ENCODE data around the gene SCFD2. TPM values are rescaled to one million over a fixed set of nuclear protein-coding genes. Genes with fewer than 3 reads are reported as not detected.

The SCFD2 gene
- total RNA-seq, 6 experiments from 2014 or later = 35.2 to 46.7 (median 41.5) TPM

DNA sequence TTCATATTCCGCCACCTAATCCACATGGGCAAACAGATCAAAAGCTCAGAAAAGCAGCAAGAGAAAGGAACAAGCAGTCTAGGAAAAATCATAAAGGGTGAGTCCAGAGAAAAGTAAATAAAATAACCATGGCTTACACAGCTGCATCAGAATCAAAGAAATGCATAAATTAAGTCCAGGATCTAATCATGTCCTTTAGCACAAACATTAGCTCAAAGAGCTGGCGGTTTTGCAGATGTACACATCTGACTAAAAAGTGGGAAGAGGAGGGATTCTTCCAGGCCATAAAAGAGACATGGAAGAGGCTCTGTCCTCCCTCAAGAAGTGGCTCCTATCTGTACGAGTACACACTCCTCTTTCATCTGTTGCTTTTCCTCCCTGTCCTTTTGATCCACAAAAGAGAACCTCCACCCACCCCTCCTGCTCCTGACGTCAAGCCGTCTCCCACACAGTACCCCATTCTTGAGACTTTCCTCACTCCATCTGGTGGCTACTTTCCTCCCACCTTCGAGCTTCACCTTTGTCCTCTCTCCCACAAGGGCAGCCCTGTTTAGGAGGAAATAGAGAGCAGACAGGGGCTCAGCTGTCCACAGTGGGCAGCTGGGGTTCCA, 411.2 kb downstream of the SCFD2 start:
- Mint-ChIP-seq H3K27me3 (ENCODE audit: insufficient read depth) (no peaks in the 10 kb centered on the region), H3K36me3 (ENCODE audit: low read depth) (peaks cover 6% of the 10 kb centered on the region; the same call in 1 of the 2 replicates), H3K4me3 (no peak overlapping the region), H3K27ac (no peak overlapping the region), H3K9me3 (no peaks in the 10 kb centered on the region), H3K4me1 (ENCODE audit: low read depth) (peaks cover 55% of the 10 kb centered on the region)
- TF ChIP-seq, protein P1, sequence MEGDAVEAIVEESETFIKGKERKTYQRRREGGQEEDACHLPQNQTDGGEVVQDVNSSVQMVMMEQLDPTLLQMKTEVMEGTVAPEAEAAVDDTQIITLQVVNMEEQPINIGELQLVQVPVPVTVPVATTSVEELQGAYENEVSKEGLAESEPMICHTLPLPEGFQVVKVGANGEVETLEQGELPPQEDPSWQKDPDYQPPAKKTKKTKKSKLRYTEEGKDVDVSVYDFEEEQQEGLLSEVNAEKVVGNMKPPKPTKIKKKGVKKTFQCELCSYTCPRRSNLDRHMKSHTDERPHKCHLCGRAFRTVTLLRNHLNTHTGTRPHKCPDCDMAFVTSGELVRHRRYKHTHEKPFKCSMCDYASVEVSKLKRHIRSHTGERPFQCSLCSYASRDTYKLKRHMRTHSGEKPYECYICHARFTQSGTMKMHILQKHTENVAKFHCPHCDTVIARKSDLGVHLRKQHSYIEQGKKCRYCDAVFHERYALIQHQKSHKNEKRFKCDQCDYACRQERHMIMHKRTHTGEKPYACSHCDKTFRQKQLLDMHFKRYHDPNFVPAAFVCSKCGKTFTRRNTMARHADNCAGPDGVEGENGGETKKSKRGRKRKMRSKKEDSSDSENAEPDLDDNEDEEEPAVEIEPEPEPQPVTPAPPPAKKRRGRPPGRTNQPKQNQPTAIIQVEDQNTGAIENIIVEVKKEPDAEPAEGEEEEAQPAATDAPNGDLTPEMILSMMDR (IDR thresholded peaks at IDR 0.05) = no peak
- DNase-seq = no peak

DNA sequence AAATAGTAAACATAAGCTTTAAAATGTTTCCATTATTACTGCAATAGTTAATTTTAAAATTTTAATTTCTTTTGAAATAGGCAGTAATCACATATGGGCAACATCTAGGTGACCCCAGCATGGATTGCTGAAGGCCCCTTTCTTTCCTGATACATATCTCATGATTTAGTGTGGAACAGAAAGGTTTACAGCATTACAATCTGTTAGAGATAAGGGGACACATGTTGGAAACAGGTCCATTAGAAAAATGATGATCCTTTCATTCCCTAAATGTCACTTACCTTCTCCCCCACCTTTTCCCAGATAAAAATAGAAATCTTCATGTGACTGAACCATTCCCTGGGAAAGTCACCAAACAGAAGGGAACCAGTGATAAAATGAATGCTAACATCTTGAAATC, 413.3 kb downstream of the SCFD2 start:
- no peaks in the 10 kb centered on the region for H3K27me3 Mint-ChIP-seq (ENCODE audit: insufficient read depth)
- H3K36me3 Mint-ChIP-seq (ENCODE audit: low read depth) = peaks cover 6% of the 10 kb centered on the region; the same call in 1 of the 2 replicates
- TF ChIP-seq, protein P1 (IDR thresholded peaks at IDR 0.05) = no peak
- DNase-seq = no peak
- no peaks in the 10 kb centered on the region for H3K9me3 Mint-ChIP-seq
- no peak overlapping the region for H3K4me3 Mint-ChIP-seq
- H3K4me1 Mint-ChIP-seq (ENCODE audit: low read depth) = peaks cover 34% of the 10 kb centered on the region
- no peak overlapping the region for H3K27ac Mint-ChIP-seq

DNA sequence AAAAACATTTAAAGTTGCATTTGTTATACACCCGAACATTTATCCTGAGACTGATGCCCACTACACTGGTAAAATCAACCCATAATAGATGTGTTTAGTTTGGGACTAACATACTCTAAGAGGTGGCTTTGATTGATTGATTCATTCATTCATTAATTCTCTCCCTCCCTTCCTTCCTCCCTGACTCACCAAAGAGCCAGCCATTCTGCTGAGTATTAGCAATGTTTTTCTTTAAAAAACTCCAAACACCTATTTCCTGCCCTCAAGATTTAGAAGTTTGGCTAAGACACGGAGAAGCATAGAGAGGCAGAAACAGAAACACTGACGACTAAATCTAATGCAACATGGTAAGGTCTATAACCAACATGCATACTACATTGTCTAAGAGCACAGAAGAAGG, 414.8 kb downstream of the SCFD2 start:
- H3K9me3 Mint-ChIP-seq = no peaks in the 10 kb centered on the region
- no peak for DNase-seq
- H3K36me3 Mint-ChIP-seq (ENCODE audit: low read depth) = peaks cover 6% of the 10 kb centered on the region; the same call in 1 of the 2 replicates
- H3K27me3 Mint-ChIP-seq (ENCODE audit: insufficient read depth) = no peaks in the 10 kb centered on the region
- TF ChIP-seq, protein P1 (IDR thresholded peaks at IDR 0.05) = no peak
- H3K27ac Mint-ChIP-seq = no peak overlapping the region; the same call in 1 of the 2 replicates
- no peak overlapping the region for H3K4me3 Mint-ChIP-seq
- H3K4me1 Mint-ChIP-seq (ENCODE audit: low read depth) = peaks cover 20% of the 10 kb centered on the region

DNA sequence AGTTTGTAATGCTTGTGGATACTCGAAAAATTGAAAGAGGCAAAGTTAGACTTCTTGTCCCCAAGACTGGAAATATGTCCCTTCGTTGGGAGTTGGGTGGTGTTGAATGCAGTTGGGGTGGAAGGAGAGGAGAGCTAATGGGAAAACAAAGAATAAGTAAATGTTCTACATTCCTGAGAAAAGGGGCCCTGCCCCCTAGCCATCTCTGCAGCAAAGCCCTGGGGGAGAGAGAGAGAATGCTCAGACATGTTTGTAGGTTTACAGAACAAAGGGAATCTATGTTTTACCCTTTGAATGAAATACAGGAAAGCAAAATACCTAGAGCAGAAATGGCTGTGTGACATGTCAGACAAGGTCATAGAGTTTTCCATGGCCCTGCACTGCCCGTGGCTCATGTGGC, 415.6 kb downstream of the SCFD2 start:
- H3K9me3 Mint-ChIP-seq = no peaks in the 10 kb centered on the region
- H3K36me3 Mint-ChIP-seq (ENCODE audit: low read depth) = peaks cover 6% of the 10 kb centered on the region; the same call in 1 of the 2 replicates
- H3K27ac Mint-ChIP-seq = no peak overlapping the region
- no peak for DNase-seq
- peaks cover 20% of the 10 kb centered on the region for H3K4me1 Mint-ChIP-seq (ENCODE audit: low read depth)
- H3K4me3 Mint-ChIP-seq = no peak overlapping the region
- TF ChIP-seq, protein P1 (IDR thresholded peaks at IDR 0.05) = no peak
- no peaks in the 10 kb centered on the region for H3K27me3 Mint-ChIP-seq (ENCODE audit: insufficient read depth)

DNA sequence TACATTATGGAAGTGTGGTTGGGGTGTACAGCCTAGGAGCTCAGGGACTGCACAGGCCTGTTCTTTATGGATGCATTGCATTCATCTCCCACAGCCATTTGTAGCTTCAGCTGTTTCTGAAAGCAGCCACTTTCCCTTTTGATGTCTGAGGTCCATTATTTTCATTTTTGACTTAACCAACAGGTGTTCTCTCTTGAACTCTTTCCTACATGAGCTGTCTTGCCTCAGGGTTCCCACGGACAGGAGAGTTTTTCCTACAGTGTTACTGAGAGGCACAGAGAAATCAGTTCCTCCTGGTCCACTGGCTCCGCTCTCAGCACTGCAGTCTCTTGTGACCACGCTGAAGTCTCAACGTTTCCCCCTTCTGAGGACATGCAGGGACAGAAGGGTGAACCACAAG, 416.5 kb downstream of the SCFD2 start:
- no peak for DNase-seq
- H3K9me3 Mint-ChIP-seq = no peaks in the 10 kb centered on the region
- peaks cover 20% of the 10 kb centered on the region for H3K4me1 Mint-ChIP-seq (ENCODE audit: low read depth)
- peaks cover 6% of the 10 kb centered on the region; the same call in 1 of the 2 replicates for H3K36me3 Mint-ChIP-seq (ENCODE audit: low read depth)
- H3K27me3 Mint-ChIP-seq (ENCODE audit: insufficient read depth) = no peaks in the 10 kb centered on the region
- no peak overlapping the region for H3K27ac Mint-ChIP-seq
- H3K4me3 Mint-ChIP-seq = no peak overlapping the region
- TF ChIP-seq, protein P1 (IDR thresholded peaks at IDR 0.05) = no peak
